ENCODE measurements around the gene RAB21.
"Not testable (repeated sequence)": the region's sequence is repeated elsewhere in the genome, so short reads cannot be mapped to it uniquely, and the experiment has no call there.

Gene RAB21

GRCh38 chr12:71795901-71796300 is 41.2 kb downstream of the RAB21 start:
- no peak for DNase-seq (ENCODE audit: low read depth in 3 of 3)

GRCh38 chr12:71797531-71797930 is 42.9 kb downstream of the RAB21 start:
- no peak for DNase-seq (ENCODE audit: low read depth in 3 of 3)

GRCh38 chr12:71799106-71799505 is 44.4 kb downstream of the RAB21 start:
- no peak for DNase-seq (ENCODE audit: low read depth in 3 of 3)

- DNase-seq (ENCODE audit: low read depth in 3 of 3), result no peak
Observed at GRCh38 chr12:71800177-71800576, 45.5 kb downstream of the RAB21 start.

DNA sequence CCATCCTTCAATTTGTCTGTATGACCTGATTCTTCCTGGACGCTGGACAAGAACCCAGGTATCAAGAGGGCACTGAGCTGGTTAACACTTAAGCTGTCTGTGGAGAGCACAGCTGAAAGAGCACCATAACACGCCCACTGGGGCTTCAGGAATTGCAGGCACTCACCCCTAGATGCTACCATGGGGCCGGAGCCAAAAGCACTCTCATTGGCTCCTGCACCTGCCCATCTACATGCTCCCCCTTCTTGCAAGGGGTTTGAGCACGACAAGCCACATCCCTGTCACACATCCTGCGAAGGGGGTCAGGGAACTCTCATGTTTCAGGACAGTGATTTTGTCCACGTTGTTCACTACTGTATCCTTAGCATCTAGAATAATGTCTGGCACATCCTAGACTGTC is 49.8 kb downstream of the RAB21 start:
- no peak for DNase-seq (ENCODE audit: low read depth in 3 of 3)

GRCh38 chr12:71810921-71811320 is 56.3 kb downstream of the RAB21 start:
- no peak for DNase-seq (ENCODE audit: low read depth in 3 of 3)

- not testable (repeated sequence) for DNase-seq (ENCODE audit: low read depth in 3 of 3)
Observed at GRCh38 chr12:71815242-71815641, 60.6 kb downstream of the RAB21 start.

DNA sequence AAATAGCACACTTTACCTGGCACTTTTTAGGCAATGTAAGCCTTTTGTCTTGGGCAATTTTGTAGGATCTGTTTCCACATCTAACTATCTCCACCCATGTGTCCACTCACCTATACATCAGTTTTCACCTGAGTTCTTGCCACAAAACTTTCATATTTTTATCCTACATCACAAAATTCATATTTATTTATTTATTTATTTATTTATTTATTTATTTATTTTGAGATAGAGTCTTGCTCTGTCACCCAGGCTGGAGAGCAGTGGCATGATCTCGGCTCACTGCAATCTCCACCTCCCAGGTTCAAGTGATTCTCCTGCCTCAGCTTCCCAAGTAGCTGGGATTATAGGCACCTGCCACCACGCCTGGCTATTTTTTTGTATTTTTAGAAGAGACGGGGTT is 67.4 kb downstream of the RAB21 start:
- not testable (repeated sequence) for DNase-seq (ENCODE audit: low read depth in 3 of 3)

- DNase-seq (ENCODE audit: low read depth in 3 of 3), result no peak
Observed at GRCh38 chr12:71828813-71829212, 74.2 kb downstream of the RAB21 start.

- no peak for DNase-seq (ENCODE audit: low read depth in 3 of 3)
Observed at GRCh38 chr12:71837356-71837755, 82.7 kb downstream of the RAB21 start.

DNA sequence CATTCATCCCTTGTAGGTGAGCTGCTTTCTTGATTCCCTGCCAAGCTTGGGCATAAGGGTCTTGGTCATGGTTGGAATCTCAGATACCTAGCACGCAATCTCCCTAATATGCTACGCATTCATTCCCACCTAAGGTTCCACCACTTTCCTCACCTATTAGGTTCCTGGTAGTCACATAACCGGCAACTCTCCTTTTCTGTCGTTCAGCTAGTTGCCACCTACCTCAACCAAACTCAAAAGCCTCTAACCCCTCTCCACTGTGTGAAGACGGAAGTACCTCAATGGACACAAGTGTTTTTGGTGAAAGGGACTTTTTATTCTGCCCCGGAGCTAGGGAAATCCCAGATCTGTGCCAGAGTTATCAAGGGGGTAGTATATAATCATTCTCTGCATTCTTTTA is 83.6 kb downstream of the RAB21 start:
- no peak for DNase-seq (ENCODE audit: low read depth in 3 of 3)

DNA sequence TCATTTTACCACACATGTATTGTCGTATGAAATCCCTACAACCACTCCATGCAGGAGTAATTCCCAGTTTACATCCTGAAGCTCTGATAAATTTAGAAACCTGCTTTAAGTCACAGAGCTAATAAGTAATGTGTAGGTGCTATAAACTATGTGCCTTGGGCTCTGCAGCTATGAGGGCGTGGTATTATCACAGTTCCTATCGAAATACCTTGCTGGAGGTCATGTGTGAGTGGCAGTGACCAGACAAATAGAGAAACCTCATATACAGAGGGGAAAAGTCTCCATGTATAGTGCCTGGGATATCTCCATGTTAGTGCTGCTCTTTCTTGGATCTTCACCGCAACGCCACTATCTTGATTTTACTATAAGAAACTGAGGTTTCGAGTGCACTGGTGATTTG is 84.0 kb downstream of the RAB21 start:
- no peak for DNase-seq (ENCODE audit: low read depth in 3 of 3)

DNA sequence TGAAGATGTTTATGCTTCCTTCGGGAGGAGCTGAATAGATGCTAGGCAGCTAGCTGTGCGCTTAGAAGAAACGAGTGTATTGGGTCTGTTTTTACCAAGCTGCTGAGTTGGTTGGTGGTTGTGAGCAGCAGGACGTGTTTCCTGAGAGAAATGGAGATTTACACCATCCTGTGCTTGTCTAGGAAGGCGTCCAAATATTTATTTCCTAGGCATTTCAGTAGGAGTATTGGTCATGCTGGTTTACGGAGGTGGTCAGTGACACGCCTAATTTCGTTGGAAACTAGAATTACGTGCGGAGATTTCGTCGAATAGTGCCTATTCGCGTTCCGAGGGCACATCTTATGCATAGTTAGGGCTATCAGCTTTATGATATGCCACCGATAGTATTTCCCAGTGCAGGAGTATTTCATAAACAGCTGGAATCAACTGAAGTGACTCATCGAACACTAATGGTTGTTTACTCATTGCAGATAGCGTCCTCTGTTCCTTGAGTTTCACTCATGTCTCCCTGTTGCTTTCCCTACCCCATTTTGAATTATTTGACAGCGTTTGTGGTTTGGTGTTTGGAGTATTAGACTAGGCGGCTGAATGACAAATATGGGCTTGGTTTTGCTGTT is 85.7 kb downstream of the RAB21 start:
- DNase-seq (ENCODE audit: low read depth in 3 of 3), result no peak

- no peak for DNase-seq (ENCODE audit: low read depth in 3 of 3)
Observed at GRCh38 chr12:71846322-71846940, 91.8 kb downstream of the RAB21 start.

GRCh38 chr12:71848212-71848611 is 93.5 kb downstream of the RAB21 start:
- no peak for DNase-seq (ENCODE audit: low read depth in 3 of 3)

- DNase-seq (ENCODE audit: low read depth in 3 of 3), result no peak
Observed at GRCh38 chr12:71849109-71849851, 94.6 kb downstream of the RAB21 start.

Data from stimulated activated CD4-positive, alpha-beta T cell treated with anti-CD3 and anti-CD28 coated beads, TNF-alpha, amount 100 ng/mL, for 24 hours (primary cell).